H1 (cell line): Measurements from ENCODE around the gene MRPL1. TPM values are rescaled to one million over a fixed set of nuclear protein-coding genes. Genes with fewer than 3 reads are reported as not detected.

ENCODE experiments used
- CTCF ChIA-PET: fragments of 300-600 bp; sonication (Branson Sonifier 250); formaldehyde crosslinking; loops from one replicate; lab custom pipeline; 2021; ENCODE audit not compliant: partially characterized antibody; lab: Charles Lee
- POLR2A ChIA-PET: fragments of 300-600 bp; sonication (Branson Sonifier 250); formaldehyde crosslinking; loops from one replicate; lab custom pipeline; 2021; ENCODE audit warnings: inconsistent platforms; ENCODE audit not compliant: partially characterized antibody; lab: Charles Lee
- DNase-seq, 2 experiments: peaks; one replicate each; pipeline versions ENCODE4 v3.0.0 to v3.0.0-alpha.2; 2010 to 2022; ENCODE audit warnings: low spot score in 2 of 2, low read depth in 1 of 2, mixed read lengths in 1 of 2
- FAIRE-seq: peaks from 2 replicates; lab custom pipeline; 2011; peaks lifted over from hg19 to GRCh38; lab: Jason Lieb, UNC
- H2AFZ ChIP-seq: 2 replicates; pipeline ENCODE4 v1.8.1; 2012; ENCODE audit warnings: low read length, inconsistent platforms
- H2AK5ac ChIP-seq: 2 replicates; pipeline ENCODE4 v1.6.1; 2013; ENCODE audit warnings: low read depth, low read length
- H2BK120ac ChIP-seq: replicated peaks from 2 replicates; pipeline ENCODE3; 2013; ENCODE audit warnings: low read depth, low read length, inconsistent platforms
- H2BK12ac ChIP-seq: 2 replicates; pipeline ENCODE4 v1.6.1; 2013; ENCODE audit warnings: low read depth, low read length
- H2BK15ac ChIP-seq: 2 replicates; pipeline ENCODE4 v1.6.1; 2013; ENCODE audit warnings: low read length
- H2BK20ac ChIP-seq: 2 replicates; pipeline ENCODE4 v1.6.1; 2013; ENCODE audit warnings: low read length
- H2BK5ac ChIP-seq: 2 replicates; pipeline ENCODE4 v1.6.1; 2013; ENCODE audit warnings: low read depth, low read length
- H3K14ac ChIP-seq: 2 replicates; pipeline ENCODE4 v1.6.1; 2013; ENCODE audit warnings: inconsistent platforms; ENCODE audit not compliant: insufficient read length
- H3K18ac ChIP-seq: 2 replicates; pipeline ENCODE4 v1.6.1; 2013; ENCODE audit warnings: low read length; ENCODE audit errors: extremely low read depth
- H3K23ac ChIP-seq: 2 replicates; pipeline ENCODE4 v1.6.1; 2013; ENCODE audit warnings: inconsistent platforms; ENCODE audit not compliant: insufficient read length
- H3K23me2 ChIP-seq: 2 replicates; pipeline ENCODE4 v1.6.1; 2013; ENCODE audit warnings: low read depth, low read length
- H3K27ac ChIP-seq: 2 replicates; pipeline ENCODE4 v1.6.1; 2011; ENCODE audit warnings: low read depth, low read length, inconsistent platforms
- H3K27me3 ChIP-seq, 4 experiments: replicated peaks in 1 of 4; 1 replicate in 1 of 4; 2 replicates in 3 of 4; pipeline versions ENCODE4 v1.6.1 to v1.8.1; 2011 to 2013; ENCODE audit warnings: low read length in 3 of 4, mild to moderate bottlenecking in 3 of 4, inconsistent platforms in 2 of 4, mixed read lengths in 2 of 4, moderate library complexity in 1 of 4; ENCODE audit not compliant: control insufficient read depth in 3 of 4, insufficient read depth in 3 of 4; ENCODE audit errors: extremely low read depth in 1 of 4
- H3K36me3 ChIP-seq, 4 experiments: 2 replicates each; pipeline versions ENCODE4 v1.6.1 to v1.8.1; 2011 to 2013; ENCODE audit warnings: mild to moderate bottlenecking in 4 of 4, low read length in 3 of 4, moderate library complexity in 2 of 4, control low read depth in 1 of 4, inconsistent platforms in 1 of 4; ENCODE audit not compliant: insufficient read depth in 4 of 4, control insufficient read depth in 2 of 4
- H3K4ac ChIP-seq: replicated peaks from 2 replicates; pipeline ENCODE3; 2013; ENCODE audit warnings: low read length, low read depth, mixed read lengths, inconsistent platforms; ENCODE audit not compliant: insufficient read length
- H3K4me1 ChIP-seq, 4 experiments: replicated peaks in 1 of 4; 1 replicate in 1 of 4; 2 replicates in 3 of 4; pipeline versions ENCODE4 v1.6.1 to v1.8.1; 2011 to 2013; ENCODE audit warnings: low read length in 3 of 4, inconsistent platforms in 2 of 4, mixed read lengths in 1 of 4; ENCODE audit not compliant: insufficient read depth in 4 of 4, control insufficient read depth in 3 of 4
- H3K4me2 ChIP-seq, 2 experiments: 2 replicates each; pipeline versions ENCODE4 v1.6.1 to v1.8.1; 2011 to 2013; ENCODE audit warnings: low read depth in 2 of 2, low read length in 2 of 2, control low read depth in 1 of 2, inconsistent platforms in 1 of 2, mild to moderate bottlenecking in 1 of 2; ENCODE audit not compliant: insufficient read depth in 1 of 2
- H3K4me3 ChIP-seq, 4 experiments: fragments of 200-600, 300-600 bp in 1 of 4; sonication (generic), shearing (Covaris generic), sonication (Bioruptor Twin) in 1 of 4; 2 replicates each; pipeline versions ENCODE4 v1.5.1 to v1.8.1; 2011 to 2016; ENCODE audit warnings: low read length in 4 of 4, low read depth in 3 of 4, control low read depth in 2 of 4, inconsistent platforms in 2 of 4, mild to moderate bottlenecking in 2 of 4, mixed read lengths in 1 of 4, moderate library complexity in 1 of 4; ENCODE audit not compliant: insufficient read depth in 2 of 4; ENCODE audit errors: extremely low read depth in 1 of 4
- H3K56ac ChIP-seq: replicated peaks from 2 replicates; pipeline ENCODE3; 2013; ENCODE audit warnings: low read depth, mild to moderate bottlenecking, mixed read lengths, low read length, inconsistent platforms; ENCODE audit not compliant: insufficient read length
- H3K79me1 ChIP-seq: 2 replicates; pipeline ENCODE4 v1.6.1; 2013; ENCODE audit warnings: low read depth, low read length, control low read depth
- H3K79me2 ChIP-seq, 2 experiments: 2 replicates each; pipeline versions ENCODE4 v1.6.1 to v1.8.1; 2012 to 2013; ENCODE audit warnings: low read length in 2 of 2, mild to moderate bottlenecking in 2 of 2, inconsistent platforms in 1 of 2; ENCODE audit not compliant: insufficient read depth in 2 of 2, control insufficient read depth in 1 of 2
- H3K9ac ChIP-seq, 4 experiments: replicated peaks in 1 of 4; 1 replicate in 1 of 4; 2 replicates in 3 of 4; pipeline versions ENCODE4 v1.6.1 to v1.8.1; 2011 to 2013; ENCODE audit warnings: low read depth in 3 of 4, low read length in 3 of 4, control low read depth in 2 of 4, mild to moderate bottlenecking in 2 of 4, moderate library complexity in 2 of 4, inconsistent platforms in 1 of 4; ENCODE audit errors: extremely low read depth in 1 of 4
- H3K9me3 ChIP-seq, 2 experiments: 2 replicates each; pipeline versions ENCODE4 v1.6.1 to v1.8.1; 2012 to 2013; ENCODE audit warnings: mild to moderate bottlenecking in 2 of 2, moderate library complexity in 2 of 2, control low read depth in 1 of 2, inconsistent platforms in 1 of 2, low read depth in 1 of 2, low read length in 1 of 2, mixed read lengths in 1 of 2; ENCODE audit not compliant: insufficient read depth in 2 of 2
- H4K20me1 ChIP-seq, 2 experiments: replicated peaks in 1 of 2; 2 replicates each; pipeline versions ENCODE3 to v1.8.1; 2011 to 2013; ENCODE audit warnings: inconsistent platforms in 2 of 2, low read length in 2 of 2, mild to moderate bottlenecking in 1 of 2; ENCODE audit not compliant: insufficient read depth in 2 of 2, control insufficient read depth in 1 of 2
- H4K5ac ChIP-seq: 2 replicates; pipeline ENCODE4 v1.6.1; 2013; ENCODE audit warnings: low read length, low read depth, mixed read lengths, inconsistent platforms; ENCODE audit not compliant: insufficient read length
- H4K8ac ChIP-seq: 2 replicates; pipeline ENCODE4 v1.8.0; 2013; ENCODE audit warnings: mild to moderate bottlenecking, moderate library complexity, low read length, inconsistent platforms; ENCODE audit not compliant: insufficient read depth; ENCODE audit errors: extremely low read depth
- H4K91ac ChIP-seq: replicated peaks from 2 replicates; pipeline ENCODE3; 2013; ENCODE audit warnings: low read length, mixed read lengths, inconsistent platforms; ENCODE audit not compliant: insufficient read length
- ASH2L ChIP-seq: fragments of 200-600, 300-600 bp; sonication (generic); IDR thresholded peaks from one replicate; pipeline ENCODE4 v1.7.1; 2017; ENCODE audit warnings: low read length
- BCL11A ChIP-seq, 2 experiments: IDR thresholded peaks; one replicate each; pipeline ENCODE4 v1.6.1; 2011; ENCODE audit warnings: low read depth in 2 of 2, low read length in 2 of 2, mild to moderate bottlenecking in 2 of 2
- FOSL1 ChIP-seq: IDR thresholded peaks from 2 replicates; pipeline ENCODE4 v1.6.1; 2011; ENCODE audit warnings: mild to moderate bottlenecking, low read depth, low read length, moderate library complexity; ENCODE audit not compliant: insufficient read depth
- HDAC2 ChIP-seq, 2 experiments: fragments of 300-600 bp in 1 of 2; sonication (generic) in 1 of 2; IDR thresholded peaks; 2 replicates each; pipeline ENCODE4 v1.6.1; 2011 to 2012; ENCODE audit warnings: low read depth in 2 of 2, low read length in 2 of 2, mild to moderate bottlenecking in 2 of 2, moderate library complexity in 2 of 2, borderline replicate concordance in 1 of 2, inconsistent platforms in 1 of 2
- KDM5A ChIP-seq: fragments of 200-600 bp; IDR thresholded peaks from 2 replicates; pipeline ENCODE4 v1.7.1; 2012; ENCODE audit warnings: mild to moderate bottlenecking, low read length, inconsistent platforms, mixed read lengths
- RFX5 ChIP-seq: IDR thresholded peaks from 2 replicates; pipeline ENCODE4 v1.6.1; 2011; ENCODE audit warnings: low read depth, low read length, improper control_type of control experiment, borderline replicate concordance
- TBP ChIP-seq: IDR thresholded peaks from 2 replicates; pipeline ENCODE4 v1.6.1; 2011; ENCODE audit warnings: low read depth, low read length, improper control_type of control experiment
- TCF12 ChIP-seq: IDR thresholded peaks from 2 replicates; pipeline ENCODE4 v1.6.1; 2011; ENCODE audit warnings: low read depth, mild to moderate bottlenecking, low read length
- WGBS, 2 experiments: shearing (Covaris generic) in 1 of 2; methylation state at CpG; one replicate each; pipeline versions ENCODE4 v1.1.6 to v1.1.7; 2013 to 2015; ENCODE audit warnings: low lambda C conversion rate in 2 of 2, mixed read lengths in 2 of 2, inconsistent platforms in 1 of 2, low coverage in 1 of 2, missing lambda C conversion rate in 1 of 2; ENCODE audit not compliant: insufficient replicate concordance in 2 of 2, insufficient coverage in 1 of 2, insufficient read length in 1 of 2; ENCODE audit errors: extremely low coverage in 1 of 2, missing lambda C conversion rate in 1 of 2; 5-methylcytosine and 5-hydroxymethylcytosine counted together
- polyA plus RNA-seq, 7 experiments: library from polyadenylated mRNA; depleted of rRNA in 3 of 7; stranded (reverse) in 5 of 7; unstranded in 2 of 7; fragments of >200 nt in 5 of 7; fragments of 200-250 nt in 2 of 7; gene quantifications; 1 replicate in 5 of 7; 2 replicates in 1 of 7; 4 replicates in 1 of 7; pipeline versions ENCODE4 v1.2.1 to v1.2.3, GENCODE V29; 2011 to 2013; ENCODE audit warnings: missing spikeins in 2 of 7, mixed read lengths in 2 of 7
- total RNA-seq: library from RNA; stranded (reverse); fragmentation: NEBNext Ultra II Directional; extraction: Animal tissue kit (Norgen Biotek cat#: 25700); gene quantifications from 2 replicates; pipeline ENCODE4 v1.2.1, GENCODE V29; 2021
- TF ChIP-seq, protein P1 (sequence below): IDR thresholded peaks from 2 replicates; pipeline ENCODE4 v1.6.1; 2011; ENCODE audit warnings: low read length, improper control_type of control experiment

The MRPL1 gene
- total and polyA plus RNA-seq, 2 of the 8 experiments (the other 6 are each of a cell fraction or from before 2014, with no cell fraction given) = 9.6 to 37.0 TPM

DNA sequence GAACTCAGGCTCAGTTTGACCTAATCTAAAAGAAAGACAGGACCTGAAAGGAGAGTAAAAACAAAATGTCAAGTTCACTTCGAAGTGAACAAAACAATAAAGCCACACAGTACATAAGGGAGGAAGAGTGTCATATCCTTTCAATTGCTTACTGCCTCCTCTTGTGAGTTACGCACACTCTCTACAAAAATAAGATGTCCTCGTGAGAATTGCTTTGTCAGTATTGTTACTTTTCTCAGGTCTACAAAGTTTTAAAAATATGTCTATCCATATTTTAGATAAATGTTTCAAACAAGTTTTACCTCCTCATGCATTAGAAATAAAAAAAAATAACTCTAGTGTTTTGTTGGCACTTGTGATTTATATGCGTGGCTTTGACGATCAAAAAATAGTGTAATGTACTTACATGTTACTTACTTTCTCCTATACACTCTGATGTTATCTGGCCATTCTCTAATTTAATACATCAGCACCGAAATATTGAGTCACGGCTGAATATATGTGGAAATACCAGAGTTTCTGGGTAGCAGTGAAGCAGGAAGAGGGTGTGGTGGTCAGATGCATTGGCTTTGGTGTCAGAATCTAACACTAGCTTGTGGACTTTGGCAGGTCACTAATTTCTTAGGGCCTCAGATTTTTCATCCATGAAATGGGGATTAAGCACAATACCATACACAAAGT lies 8.1 kb upstream of the MRPL1 start:
- Histone ChIP-seq H2BK120ac (no peak overlapping the region), H3K4me3 (no peak overlapping the region), H3K79me1 (no peaks in the 10 kb centered on the region), H3K4ac (no peak overlapping the region), H4K20me1 (no peaks in the 10 kb centered on the region), H4K91ac (no peak overlapping the region), H3K79me2 (no peaks in the 10 kb centered on the region), H4K5ac (no peak overlapping the region), H3K14ac (no peak overlapping the region), H2BK20ac (no peak overlapping the region), H2AK5ac (no peak overlapping the region), H3K56ac (no peak overlapping the region), H2BK5ac (no peak overlapping the region), H3K27ac (no peak overlapping the region), H3K4me2 (no peak overlapping the region), H2BK12ac (no peak overlapping the region), H3K18ac (no peak overlapping the region), H3K27me3 (no peaks in the 10 kb centered on the region), H3K23me2 (no peaks in the 10 kb centered on the region; the same call in 1 of the 2 replicates), H3K4me1 (no peaks in the 10 kb centered on the region), H2AFZ (no peak overlapping the region), H3K23ac (no peak overlapping the region), H3K9ac (no peak overlapping the region; a peak in 1 of 7 replicates), H3K9me3 (no peaks in the 10 kb centered on the region), H4K8ac (no peak overlapping the region), H3K36me3 (no peaks in the 10 kb centered on the region), H2BK15ac (no peak overlapping the region)
- ChIA-PET POLR2A (interaction anchor here (7.0 kb wide), 1 partner anchor 8 kb away, joined by 41 read pairs; the partner anchor contains the start of gene MRPL1), CTCF (no interaction called here)
- FAIRE-seq = no peak
- no peak for DNase-seq
- whole genome bisulfite sequencing, 2 experiments = 86% methylated on average over 7 of the region's 7 CpGs; no CpG with 5 or more reads in 1 of the 2 experiments
- no peak for TF ChIP-seq TBP
- no peak for TF ChIP-seq ASH2L
- no peak for TF ChIP-seq RFX5
- TF ChIP-seq KDM5A = no peak
- no peak for TF ChIP-seq FOSL1
- TF ChIP-seq, protein P1, sequence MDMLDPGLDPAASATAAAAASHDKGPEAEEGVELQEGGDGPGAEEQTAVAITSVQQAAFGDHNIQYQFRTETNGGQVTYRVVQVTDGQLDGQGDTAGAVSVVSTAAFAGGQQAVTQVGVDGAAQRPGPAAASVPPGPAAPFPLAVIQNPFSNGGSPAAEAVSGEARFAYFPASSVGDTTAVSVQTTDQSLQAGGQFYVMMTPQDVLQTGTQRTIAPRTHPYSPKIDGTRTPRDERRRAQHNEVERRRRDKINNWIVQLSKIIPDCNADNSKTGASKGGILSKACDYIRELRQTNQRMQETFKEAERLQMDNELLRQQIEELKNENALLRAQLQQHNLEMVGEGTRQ = no peak
- no peak for TF ChIP-seq BCL11A (IDR thresholded peaks at IDR 0.05; ENCODE audit: low read depth in 2 of 2, low read length in 2 of 2)
- no peak for TF ChIP-seq TCF12
- no peak for TF ChIP-seq HDAC2 (IDR thresholded peaks at IDR 0.05; ENCODE audit: borderline replicate concordance in 1 of 2, low read depth in 2 of 2, low read length in 2 of 2)
